Ishikawa (cell line): Measurements from ENCODE around the gene ZNF691.

Experiments used
- CEBPB ChIP-seq: IDR thresholded peaks from 2 replicates; pipeline ENCODE4 v1.6.1; 2012
- EGR1 ChIP-seq: IDR thresholded peaks from 2 replicates; pipeline ENCODE4 v1.6.1; 2012
- FOXM1 ChIP-seq: IDR thresholded peaks from 2 replicates; pipeline ENCODE4 v1.6.1; 2012; ENCODE audit warnings: low read depth, borderline replicate concordance
- NFIC ChIP-seq: IDR thresholded peaks from 2 replicates; pipeline ENCODE4 v1.6.1; 2012
- RAD21 ChIP-seq: IDR thresholded peaks from 2 replicates; pipeline ENCODE4 v1.6.1; 2012; ENCODE audit warnings: low read depth
- YY1 ChIP-seq: IDR thresholded peaks from 2 replicates; pipeline ENCODE4 v1.6.1; 2012; ENCODE audit warnings: low read depth
- TF ChIP-seq, protein P1 (sequence below): IDR thresholded peaks from 2 replicates; pipeline ENCODE4 v1.6.1; 2012; ENCODE audit warnings: low read depth, mild to moderate bottlenecking
- TF ChIP-seq, protein P2 (sequence below): IDR thresholded peaks from 2 replicates; pipeline ENCODE4 v1.6.1; 2012
- TF ChIP-seq, protein P3 (sequence below): IDR thresholded peaks from 2 replicates; pipeline ENCODE4 v1.6.1; 2012

DNA sequence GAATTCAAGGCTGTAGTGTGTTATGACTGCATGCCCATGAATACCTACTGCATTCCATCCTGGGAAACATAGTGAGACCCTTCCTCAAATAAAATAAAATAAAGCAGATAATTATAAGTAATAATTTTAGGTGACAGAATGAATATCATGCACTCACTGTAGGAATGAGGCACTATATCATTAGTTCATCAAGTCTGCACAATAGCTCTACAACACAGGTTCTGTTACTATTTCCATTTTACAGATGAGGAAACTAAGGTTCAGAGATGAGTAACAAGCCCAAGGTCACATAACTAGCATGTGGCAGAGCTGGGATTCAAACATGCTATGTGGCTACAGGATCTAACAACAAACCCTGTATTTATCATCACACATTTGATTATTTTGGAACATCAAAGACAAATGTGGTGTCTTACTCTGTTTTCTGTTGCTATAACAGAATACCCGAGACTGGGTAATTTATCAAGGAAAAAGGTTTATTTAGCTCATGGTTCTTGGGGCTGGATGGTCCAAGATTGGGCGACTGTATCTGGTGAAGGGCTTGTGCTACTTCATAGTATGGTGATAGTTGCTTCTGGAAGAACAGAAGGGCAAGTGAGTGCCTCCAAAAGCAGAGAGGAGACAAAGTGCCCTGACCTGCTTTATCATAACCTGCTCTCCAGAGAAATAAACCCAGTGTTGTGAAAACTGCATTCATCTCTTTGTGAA lies 4.8 kb upstream of the ZNF691 start:
- TF ChIP-seq, protein P1, sequence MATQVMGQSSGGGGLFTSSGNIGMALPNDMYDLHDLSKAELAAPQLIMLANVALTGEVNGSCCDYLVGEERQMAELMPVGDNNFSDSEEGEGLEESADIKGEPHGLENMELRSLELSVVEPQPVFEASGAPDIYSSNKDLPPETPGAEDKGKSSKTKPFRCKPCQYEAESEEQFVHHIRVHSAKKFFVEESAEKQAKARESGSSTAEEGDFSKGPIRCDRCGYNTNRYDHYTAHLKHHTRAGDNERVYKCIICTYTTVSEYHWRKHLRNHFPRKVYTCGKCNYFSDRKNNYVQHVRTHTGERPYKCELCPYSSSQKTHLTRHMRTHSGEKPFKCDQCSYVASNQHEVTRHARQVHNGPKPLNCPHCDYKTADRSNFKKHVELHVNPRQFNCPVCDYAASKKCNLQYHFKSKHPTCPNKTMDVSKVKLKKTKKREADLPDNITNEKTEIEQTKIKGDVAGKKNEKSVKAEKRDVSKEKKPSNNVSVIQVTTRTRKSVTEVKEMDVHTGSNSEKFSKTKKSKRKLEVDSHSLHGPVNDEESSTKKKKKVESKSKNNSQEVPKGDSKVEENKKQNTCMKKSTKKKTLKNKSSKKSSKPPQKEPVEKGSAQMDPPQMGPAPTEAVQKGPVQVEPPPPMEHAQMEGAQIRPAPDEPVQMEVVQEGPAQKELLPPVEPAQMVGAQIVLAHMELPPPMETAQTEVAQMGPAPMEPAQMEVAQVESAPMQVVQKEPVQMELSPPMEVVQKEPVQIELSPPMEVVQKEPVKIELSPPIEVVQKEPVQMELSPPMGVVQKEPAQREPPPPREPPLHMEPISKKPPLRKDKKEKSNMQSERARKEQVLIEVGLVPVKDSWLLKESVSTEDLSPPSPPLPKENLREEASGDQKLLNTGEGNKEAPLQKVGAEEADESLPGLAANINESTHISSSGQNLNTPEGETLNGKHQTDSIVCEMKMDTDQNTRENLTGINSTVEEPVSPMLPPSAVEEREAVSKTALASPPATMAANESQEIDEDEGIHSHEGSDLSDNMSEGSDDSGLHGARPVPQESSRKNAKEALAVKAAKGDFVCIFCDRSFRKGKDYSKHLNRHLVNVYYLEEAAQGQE, result no peak
- TF ChIP-seq, protein P2, sequence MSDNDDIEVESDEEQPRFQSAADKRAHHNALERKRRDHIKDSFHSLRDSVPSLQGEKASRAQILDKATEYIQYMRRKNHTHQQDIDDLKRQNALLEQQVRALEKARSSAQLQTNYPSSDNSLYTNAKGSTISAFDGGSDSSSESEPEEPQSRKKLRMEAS, result no peak
- TF ChIP-seq CEBPB (no peak), YY1 (no peak), FOXM1 (no peak), NFIC (no peak), EGR1 (no peak), RAD21 (no peak)
- TF ChIP-seq, protein P3, sequence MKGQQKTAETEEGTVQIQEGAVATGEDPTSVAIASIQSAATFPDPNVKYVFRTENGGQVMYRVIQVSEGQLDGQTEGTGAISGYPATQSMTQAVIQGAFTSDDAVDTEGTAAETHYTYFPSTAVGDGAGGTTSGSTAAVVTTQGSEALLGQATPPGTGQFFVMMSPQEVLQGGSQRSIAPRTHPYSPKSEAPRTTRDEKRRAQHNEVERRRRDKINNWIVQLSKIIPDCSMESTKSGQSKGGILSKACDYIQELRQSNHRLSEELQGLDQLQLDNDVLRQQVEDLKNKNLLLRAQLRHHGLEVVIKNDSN, result no peak
